HTERT RPE-1 (cell line): Measurements from ENCODE around the gene SLC16A10.
"Not testable (repeated sequence)": the region's sequence is repeated elsewhere in the genome, so short reads cannot be mapped to it uniquely, and the experiment has no call there.

ENCODE experiments used
- in situ Hi-C: fragments of 300-500 bp; cut with MboI; formaldehyde crosslinking; loops from 4 replicates; pipeline ENCODE4 v1.14.3; 2020; ENCODE audit warnings: low sequenced_read_pairs

The SLC16A10 gene

DNA sequence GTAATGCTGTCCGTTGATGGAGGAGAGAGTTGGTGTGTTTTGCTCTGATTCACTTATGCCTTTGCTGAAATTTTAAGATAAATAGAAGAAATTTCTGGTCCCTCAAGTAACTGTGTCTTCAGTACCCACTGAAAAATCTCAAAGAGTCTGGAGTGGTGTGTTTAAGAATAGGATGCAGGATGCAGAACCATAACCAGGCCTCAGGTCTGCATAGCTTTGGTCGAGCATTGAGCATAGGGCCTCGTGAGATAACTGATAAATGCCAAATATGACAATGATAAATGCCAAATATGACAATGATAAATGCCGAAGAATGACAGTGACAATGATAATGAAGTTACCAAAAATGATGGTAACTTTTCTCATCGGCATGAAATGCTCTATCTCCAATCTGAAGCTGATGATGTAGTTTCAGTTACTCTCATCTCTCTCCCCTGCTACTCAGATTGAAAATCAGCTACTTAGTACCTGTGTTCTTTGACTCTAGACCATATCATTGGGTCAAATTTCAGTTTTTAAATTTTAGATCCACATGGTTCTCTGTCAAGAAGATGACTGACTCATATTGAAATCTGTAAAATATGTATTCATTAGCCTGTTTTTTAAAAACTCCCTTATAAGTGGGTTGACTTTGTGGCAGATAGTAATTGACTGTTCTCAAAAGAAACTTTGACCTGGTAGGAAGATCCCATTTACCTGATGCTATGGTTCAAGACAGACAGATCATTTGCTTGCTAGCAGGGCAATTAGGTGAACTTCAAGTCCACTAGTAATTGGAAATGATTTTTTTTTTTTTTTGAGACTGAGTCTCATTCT is 96.6 kb downstream of the SLC16A10 start:
- in situ Hi-C loops = no loop called here

DNA sequence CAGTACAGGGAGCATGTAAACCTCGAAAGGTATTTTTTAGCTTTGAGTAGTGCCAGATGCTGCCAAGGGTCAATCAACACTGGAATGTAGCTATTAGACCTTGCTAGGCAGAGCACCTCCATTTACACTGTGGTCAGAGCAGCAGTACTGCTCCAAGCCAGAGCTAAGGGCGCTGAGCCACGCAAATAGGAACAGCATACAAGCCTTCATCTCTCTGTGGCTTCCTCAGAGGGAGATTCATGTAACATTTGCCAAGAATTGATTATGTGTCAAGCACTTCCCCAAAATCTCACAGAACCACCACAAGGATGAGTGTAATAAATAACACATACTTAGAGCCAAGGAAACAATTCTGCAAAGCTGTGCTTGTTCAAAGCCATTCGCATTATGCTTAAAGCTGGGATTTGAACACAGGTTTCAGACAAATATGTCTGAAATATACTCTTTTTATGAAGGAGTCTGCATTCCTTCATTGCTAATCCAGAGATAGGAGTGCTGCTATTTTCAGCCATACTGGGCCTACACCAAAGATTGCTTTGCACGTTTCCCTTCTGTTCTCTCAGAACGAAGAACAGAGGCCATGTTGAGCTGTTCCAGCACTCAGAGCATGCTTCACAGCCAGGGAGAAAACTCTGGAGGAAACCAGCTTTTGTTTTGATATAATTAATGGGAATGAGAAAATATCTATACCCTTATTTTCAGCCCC is 97.7 kb downstream of the SLC16A10 start:
- in situ Hi-C loops = no loop called here

GRCh38 chr6:111185954-111186353 is 98.7 kb downstream of the SLC16A10 start:
- in situ Hi-C loops = no loop called here

- in situ Hi-C loops = no loop called here
Observed at GRCh38 chr6:111187874-111188273, 100.6 kb downstream of the SLC16A10 start.

- in situ Hi-C loops = not testable (repeated sequence)
Observed at GRCh38 chr6:111189666-111190210, 102.4 kb downstream of the SLC16A10 start.

GRCh38 chr6:111190637-111191036 is 103.3 kb downstream of the SLC16A10 start:
- in situ Hi-C loops = no loop called here

DNA sequence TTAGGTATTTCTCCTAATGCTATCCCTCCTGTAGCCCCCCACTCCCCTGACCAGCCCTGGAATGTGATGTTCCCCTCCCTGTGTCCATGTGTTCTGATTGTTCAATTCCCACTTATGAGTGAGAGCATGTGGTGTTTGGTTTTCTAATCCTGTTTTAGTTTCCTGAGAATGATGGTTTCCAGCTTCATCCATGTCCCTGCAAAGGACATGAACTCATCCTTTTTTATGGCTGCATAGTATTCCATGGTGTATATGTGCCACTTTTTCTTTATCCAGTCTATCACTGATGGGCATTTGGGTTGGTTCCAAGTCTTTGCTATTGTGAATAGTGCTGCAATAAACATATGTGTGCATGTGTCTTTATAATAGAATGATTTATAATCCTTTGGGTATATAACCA is 103.8 kb downstream of the SLC16A10 start:
- in situ Hi-C loops = not testable (repeated sequence)

DNA sequence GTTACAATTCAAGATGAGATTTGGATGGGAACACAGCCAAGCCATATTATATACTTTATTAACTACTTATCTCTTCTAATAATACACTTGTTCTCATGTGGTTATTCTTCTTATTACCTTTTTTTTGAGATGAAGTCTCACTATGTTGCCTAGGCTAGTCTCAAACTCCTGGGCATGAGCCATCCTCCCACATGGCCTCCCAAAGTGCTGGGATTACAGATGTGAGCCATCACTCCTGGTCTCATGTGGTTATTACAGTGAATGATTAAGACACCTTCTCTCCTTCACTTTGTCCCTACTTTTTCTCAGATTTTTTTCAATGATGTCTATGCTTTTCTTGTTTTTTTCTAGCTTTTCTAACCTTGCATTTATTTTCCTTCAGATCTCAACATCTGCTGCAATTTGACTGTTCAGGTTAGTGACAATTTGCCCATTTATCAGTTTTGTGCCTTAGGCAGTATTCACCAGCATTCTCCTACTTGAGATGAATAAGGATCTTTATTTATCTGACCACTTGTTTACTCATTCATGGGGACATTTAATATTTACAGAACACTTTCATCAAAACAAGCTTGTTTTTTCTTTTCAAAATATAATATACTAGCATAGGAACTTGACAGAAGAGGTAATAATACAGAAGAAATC is 105.7 kb downstream of the SLC16A10 start:
- in situ Hi-C loops = no loop called here

DNA sequence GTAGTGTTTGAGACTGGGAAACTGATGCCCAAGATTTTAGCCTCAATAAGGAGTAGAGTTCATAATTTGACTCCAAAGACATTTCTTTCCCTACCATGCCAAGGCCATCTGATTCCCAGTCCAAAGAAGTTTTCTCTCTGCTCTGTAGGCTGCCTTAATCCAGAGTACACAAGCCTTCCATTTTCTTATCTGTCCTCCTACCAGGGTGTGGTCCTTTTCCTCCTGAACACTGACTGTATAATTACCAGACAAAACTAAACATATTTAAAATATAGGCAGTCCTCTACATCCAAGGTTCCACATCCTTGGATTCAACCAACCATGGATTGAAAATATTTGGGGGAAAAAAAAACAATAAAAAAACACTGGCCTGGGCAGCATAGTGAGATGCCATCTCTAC is 108.4 kb downstream of the SLC16A10 start:
- in situ Hi-C loops = no loop called here

- in situ Hi-C loops = no loop called here
Observed at GRCh38 chr6:111198841-111199240, 111.5 kb downstream of the SLC16A10 start.

- in situ Hi-C loops = no loop called here
Observed at GRCh38 chr6:111199935-111200334, 112.6 kb downstream of the SLC16A10 start.

DNA sequence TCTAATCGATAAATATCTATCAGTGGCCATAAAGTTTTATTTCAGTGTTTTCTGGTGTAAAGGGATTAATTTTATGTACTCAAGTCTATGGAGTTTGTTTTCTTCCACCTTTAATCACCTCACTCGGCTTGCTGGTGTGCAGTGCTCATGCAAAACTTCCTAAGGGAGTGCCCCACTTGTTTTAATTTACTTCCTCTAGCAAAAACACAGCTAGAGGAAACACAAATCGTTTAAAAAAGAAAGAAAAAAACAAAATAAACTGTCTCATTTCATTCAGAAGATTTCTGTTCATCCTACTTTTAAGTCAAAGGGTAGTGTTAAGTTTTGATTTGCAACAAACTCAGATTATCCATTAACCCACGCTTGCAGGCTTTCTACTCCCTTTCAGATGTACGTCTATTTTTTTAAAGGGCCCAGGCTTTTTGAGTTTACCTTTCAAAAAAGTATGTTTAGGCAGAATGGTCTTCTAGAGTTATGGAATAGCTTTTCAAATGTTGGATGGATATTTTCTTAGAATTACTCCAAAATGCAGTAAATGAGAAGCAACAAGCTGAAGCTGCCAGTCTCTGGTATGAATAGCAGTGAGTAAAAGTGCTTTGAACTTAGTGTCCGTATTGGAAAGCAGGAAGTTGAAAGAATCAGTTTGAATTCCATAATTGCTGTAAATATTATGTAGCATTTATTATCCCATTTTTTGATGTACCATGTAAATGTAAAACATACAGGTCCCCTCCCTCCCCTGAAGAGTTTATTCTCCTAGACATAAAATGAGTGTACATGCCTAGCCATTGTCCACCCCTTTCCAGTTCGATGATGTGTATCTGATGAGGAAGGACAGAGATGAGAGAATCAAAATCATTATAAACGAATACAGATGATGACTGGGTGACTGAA is 113.3 kb downstream of the SLC16A10 start:
- in situ Hi-C loops = no loop called here

- in situ Hi-C loops = no loop called here
Observed at GRCh38 chr6:111201244-111201554, 113.9 kb downstream of the SLC16A10 start.

GRCh38 chr6:111201764-111202163 is 114.5 kb downstream of the SLC16A10 start:
- in situ Hi-C loops = no loop called here

DNA sequence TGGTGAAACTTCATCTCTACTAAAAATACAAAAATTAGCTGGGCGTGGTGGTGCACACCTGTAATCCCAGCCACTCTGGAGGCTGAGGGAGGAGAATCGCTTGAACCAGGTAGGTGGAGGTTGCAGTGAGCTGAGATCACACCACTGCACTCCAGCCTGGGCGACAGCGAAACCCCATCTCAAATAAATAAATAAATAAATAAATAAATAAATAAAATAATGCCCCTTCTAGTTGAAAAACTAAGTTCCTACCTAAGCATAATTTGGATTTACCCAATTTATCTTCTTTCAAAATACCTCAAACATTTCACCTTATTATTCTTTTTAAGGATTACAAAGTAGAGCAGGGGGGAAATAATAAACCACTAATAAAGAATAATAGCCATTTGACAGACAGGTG is 116.2 kb downstream of the SLC16A10 start:
- in situ Hi-C loops = not testable (repeated sequence)

GRCh38 chr6:111204305-111204704 is 117.0 kb downstream of the SLC16A10 start:
- in situ Hi-C loops = no loop called here

- in situ Hi-C loops = no loop called here
Observed at GRCh38 chr6:111204881-111205280, 117.6 kb downstream of the SLC16A10 start.

DNA sequence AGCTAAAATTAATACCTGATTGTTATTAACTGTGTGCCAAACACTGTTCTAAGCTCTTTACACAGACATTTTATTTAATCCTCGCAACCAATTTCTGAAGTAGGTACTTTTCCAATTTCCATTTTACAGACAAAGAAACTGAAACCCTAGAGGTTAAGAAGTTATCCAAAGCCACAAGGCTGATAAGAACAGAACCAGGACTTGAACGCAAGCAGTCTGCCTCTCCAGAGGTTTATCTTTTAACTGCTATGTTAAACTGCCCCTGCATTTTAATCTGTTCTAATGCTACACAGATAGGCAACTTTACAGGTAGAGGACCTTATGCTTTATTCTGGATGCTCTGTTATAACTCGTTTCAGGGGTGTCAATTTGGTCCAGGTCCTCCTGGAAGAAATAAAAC is 118.2 kb downstream of the SLC16A10 start:
- in situ Hi-C loops = no loop called here

DNA sequence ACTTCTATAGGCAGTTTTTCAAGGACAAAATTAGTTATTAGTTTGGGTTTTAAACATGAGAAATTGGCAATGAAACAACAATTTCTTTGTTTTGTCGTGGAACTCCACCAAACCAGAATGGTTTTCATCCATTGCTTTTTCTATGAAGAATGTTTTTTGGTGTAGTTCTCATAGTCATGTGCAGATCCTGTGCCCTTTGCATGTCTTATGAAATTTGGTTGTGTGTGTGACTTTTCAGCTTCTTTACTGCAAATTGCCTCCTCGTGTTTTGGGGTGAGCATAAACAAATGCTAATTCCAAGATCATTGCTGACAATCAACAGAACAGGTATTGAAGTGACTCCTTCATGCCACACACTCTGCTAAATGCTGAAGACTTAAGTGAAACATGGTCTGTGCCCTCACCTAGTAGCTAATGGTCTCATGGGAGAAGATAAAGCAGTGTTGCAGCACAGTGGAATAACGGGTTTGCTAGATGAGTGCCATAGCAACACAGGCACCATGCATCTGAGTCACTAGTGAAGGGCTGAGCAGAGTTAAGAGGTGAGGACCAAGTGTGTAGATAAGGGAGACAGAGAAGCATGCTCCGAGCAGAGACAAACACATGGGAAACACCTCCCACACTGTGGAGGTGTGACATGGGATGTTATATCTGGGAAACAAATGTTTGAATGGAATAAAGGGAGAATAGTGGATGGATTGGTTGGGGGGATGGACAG is 120.0 kb downstream of the SLC16A10 start:
- in situ Hi-C loops = no loop called here

GRCh38 chr6:111208933-111209332 is 121.6 kb downstream of the SLC16A10 start:
- in situ Hi-C loops = no loop called here
